C4-2B (cell line): ENCODE data around the gene XCL1.
A peak's percentile ranks its signal among the peaks of the same experiment; 100 is the strongest.
"Not testable (repeated sequence)": the region's sequence is repeated elsewhere in the genome, so short reads cannot be mapped to it uniquely, and the experiment has no call there.

Experiments used
- H3K27ac ChIP-seq: fragments of 450-650 bp; 2 replicates; pipeline ENCODE4 v1.5.1; 2017
- CTCF ChIP-seq: fragments of 450-650 bp; conservative IDR thresholded peaks from 2 replicates; pipeline ENCODE4 v1.5.1; 2017; ENCODE audit warnings: mild to moderate bottlenecking
- ZFX ChIP-seq: fragments of 450-650 bp; IDR thresholded peaks from 2 replicates; pipeline ENCODE4 v1.6.1; 2017

The XCL1 gene

GRCh38 chr1:168576245-168576688, at the start of gene XCL1:
XCL1 (plus strand) TSS chr1:168576605; CDS start chr1:168576638, 33 bp downstream.
- not testable (repeated sequence) for H3K27ac ChIP-seq

DNA sequence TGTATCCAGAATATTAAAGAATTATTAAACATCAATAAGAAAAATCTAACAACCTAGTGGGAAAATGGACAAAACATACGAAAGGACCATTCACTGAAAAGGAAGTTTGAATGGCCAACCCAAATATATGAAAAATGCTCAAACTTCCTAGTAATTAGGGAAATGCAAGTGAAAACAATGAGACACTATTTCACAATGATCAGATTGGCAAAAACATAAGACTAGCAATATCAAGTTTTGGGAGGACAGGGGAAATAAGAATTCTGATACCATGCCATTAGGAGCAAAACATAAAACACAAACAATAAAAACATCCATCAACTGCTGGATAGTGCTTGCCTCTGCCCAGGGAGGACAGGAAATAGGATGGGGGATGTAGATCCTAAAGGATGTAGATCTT, 46.9 kb upstream of the XCL1 start:
- no peak for TF ChIP-seq CTCF
- TF ChIP-seq ZFX: no peak
- H3K27ac ChIP-seq: no peak overlapping the region

- no peak overlapping the region for H3K27ac ChIP-seq
- no peak for TF ChIP-seq ZFX
- no peak for TF ChIP-seq CTCF
Observed at GRCh38 chr1:168531615-168532345, 44.6 kb upstream of the XCL1 start.

DNA sequence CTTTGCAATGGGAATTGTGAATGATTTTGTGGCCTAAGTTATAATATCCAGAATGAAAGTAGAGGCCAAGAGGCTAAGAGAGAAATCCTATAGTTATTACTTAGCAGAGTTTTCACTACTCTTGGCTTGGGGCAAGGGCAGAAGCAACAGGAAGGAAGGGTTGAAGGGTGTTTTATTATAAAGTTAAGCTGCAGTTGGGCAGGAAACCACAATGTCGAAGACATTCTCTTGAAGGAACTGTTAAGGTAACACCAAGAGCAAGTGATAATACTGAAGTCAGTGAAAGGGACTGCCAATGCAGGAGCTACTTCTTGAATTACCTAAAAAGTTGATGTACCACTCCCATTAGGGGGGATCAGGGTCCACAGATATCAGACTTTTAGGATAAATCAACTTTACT, 40.9 kb upstream of the XCL1 start:
- TF ChIP-seq ZFX (no peak), CTCF (no peak)
- no peak overlapping the region for H3K27ac ChIP-seq

- H3K27ac ChIP-seq: not testable (repeated sequence)
Observed at GRCh38 chr1:168540798-168541197, 35.6 kb upstream of the XCL1 start.

- H3K27ac ChIP-seq: not testable (repeated sequence)
Observed at GRCh38 chr1:168542978-168543377, 33.4 kb upstream of the XCL1 start.

DNA sequence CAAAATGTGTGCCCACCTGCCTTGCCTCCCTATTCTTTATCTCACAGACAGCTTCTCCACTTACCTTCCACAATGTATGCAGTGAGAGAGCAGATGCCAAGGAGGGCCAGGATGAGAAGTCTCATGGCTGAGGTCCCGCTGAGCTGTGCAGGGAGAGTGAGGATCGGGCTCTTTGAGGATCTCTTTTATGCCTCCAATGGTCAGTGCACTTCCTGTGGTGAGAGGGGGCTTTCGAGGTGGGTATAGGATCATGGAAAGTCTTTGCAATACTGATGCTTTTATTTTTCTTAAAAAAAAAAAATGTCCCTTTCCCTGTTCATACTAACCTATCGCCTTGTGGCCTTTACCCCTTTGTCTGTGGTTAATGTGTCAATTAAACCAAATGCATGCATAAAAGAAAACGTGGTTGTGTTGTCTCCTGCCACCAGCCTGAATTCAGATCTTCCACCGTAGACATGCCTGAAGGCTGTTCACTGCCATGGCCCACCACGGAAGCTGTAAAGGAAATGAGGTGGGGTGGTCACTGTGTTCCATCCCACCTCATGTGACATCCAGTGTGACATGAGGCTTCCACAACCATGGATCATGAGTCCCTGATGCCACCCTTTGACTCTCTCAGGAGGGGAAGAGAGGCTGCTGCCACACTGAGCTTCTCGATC, 32.4 kb upstream of the XCL1 start, which contains the start of gene XCL2:
Gene XCL2 (minus strand): TSS at position 158 of the 659 bp plus-strand sequence. CDS start 33 bp downstream, at position 125.
- not testable (repeated sequence) for H3K27ac ChIP-seq

DNA sequence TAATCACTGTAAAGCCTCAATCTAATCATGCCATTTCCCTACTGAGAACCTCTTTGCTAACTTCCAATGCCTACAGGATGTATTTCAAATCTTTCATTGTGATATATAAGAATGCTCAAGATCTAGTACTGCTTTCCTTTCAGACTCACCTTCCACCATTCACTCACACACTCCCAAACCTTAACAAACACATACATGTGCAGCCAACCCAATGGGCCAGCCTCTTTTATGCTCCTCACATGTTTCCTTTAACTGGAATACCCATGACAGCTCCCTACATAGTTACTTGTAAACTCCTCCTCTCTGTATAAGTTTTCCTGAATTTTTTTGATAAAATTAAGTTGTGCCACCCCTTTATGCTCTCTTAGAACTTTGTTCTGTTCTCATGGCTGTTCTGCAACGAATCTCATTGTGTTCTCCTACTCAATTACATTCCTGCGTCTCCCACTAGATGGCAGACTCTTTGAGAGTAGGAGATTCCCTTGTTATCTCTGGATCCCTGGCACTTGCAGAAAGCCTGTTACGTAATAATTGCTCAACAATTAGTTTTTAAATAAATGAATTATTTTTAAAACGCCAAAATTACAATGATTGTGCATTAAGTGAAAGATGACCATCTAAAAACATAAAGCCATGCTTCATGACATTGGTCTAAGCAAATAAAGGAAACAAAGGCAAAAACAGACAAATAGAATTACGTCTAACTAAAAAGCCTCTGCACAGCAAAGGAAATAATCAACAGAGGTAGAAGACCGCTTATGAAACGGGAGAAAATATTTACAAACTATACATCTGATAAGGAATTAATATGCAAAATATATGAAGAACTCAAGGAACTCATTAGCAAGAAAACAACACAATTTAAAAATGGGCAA, 30.5 kb upstream of the XCL1 start:
- peak; percentile 76 for TF ChIP-seq CTCF
- H3K27ac ChIP-seq: not testable (repeated sequence)

- peak; percentile 5; the same call in 1 of the 2 replicates for TF ChIP-seq CTCF
- not testable (repeated sequence) for H3K27ac ChIP-seq
Observed at GRCh38 chr1:168546553-168546895, 29.9 kb upstream of the XCL1 start.
